Fibroblast of upper back skin (primary cell): ENCODE measurements around the gene TRIM39.
"Not testable (repeated sequence)": the region's sequence is repeated elsewhere in the genome, so short reads cannot be mapped to it uniquely, and the experiment has no call there.

Experiments used
- DNase-seq: peaks from one replicate; pipeline ENCODE4 v3.0.0-alpha.2; 2013

The TRIM39 gene

DNA sequence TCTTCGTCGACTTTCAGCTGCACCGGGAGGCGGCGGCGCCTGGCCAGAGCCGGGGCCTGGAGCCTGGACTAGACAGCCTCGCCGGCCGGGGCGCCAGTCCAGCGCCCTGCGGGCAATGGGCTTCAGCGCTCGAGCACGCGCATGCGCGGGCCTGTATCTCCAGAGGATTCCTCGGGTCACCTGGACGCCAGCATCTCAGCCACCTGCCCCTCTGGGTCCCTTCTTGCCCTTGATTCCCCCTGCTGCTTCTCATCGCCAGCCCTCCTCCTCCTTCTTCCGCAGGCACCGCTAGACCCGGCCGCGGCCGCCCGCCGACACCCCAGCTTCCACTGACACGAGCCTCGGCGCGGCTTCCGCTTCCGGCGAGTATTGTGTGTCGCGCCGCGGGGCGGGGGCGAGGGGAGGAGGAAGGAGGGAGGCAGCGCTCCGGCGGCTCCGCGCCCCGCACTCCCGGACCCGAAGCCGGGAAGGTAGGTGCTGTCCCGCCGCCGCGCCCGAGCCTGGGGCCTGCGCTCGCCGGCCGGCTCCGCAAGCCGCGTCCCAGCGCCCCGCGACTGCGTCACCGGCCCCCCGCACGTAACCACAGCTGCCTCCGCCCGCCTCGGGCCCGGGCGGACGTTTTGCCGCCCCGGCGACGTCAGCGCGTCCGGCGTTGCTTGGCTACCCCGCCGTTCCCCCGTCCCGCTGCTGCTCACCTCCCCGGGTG is at the start of gene TRIM39:
Gene TRIM39, plus strand, starts transcription at position 402 of the 706 bp plus-strand sequence. CDS start 2,391 bp downstream, outside the sequence.
- DNase-seq: peak; percentile 73

- not testable (repeated sequence) for DNase-seq
These were observed 45.7 kb upstream of the TRIM39 start for GRCh38 chr6:30280988-30281387.

DNA sequence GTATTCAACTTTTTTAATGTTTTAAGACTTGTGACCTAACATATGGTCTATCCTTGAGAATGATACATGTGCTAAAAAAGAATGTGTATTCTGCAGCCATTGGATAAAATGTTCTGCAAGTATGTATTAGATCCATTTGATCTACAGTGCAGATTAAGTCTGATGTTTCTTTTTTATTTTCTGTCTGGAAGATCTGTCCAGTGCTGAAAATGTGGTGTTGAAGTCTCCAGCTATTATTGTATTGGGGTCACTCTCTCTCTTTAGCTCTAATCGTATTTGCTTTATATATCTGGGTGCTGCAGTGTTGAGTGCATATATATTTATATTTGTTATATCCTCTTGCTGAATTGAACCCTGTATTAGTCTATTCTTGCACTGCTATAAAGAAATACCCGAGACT is 44.2 kb upstream of the TRIM39 start:
- DNase-seq: no peak

- no peak for DNase-seq
These were observed 43.0 kb upstream of the TRIM39 start for GRCh38 chr6:30283761-30284160.

- no peak for DNase-seq
These were observed 39.6 kb upstream of the TRIM39 start for GRCh38 chr6:30287139-30287538.

DNA sequence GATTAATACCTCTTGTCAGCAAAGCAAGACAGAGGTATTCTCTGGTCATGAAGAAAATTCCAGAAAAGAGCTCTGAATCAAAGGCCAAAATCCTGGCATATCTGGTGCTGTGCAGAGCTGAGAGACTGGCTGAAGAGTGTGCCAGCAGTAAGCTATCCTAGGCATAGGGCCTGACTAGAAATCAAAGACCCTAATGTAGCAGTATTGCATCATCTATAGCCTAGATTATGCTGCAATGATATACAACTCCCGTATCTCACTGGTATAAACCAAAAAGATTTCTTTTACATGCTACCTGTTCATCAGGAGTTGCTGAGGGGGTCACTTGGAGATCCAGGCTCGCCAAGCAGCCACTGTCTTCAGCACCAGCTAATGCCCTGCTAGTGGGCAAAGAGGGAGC is 30.9 kb upstream of the TRIM39 start:
- DNase-seq: no peak

- DNase-seq: no peak
These were observed 22.7 kb upstream of the TRIM39 start for GRCh38 chr6:30304002-30304401.

- no peak for DNase-seq
These were observed 15.6 kb upstream of the TRIM39 start for GRCh38 chr6:30311101-30311500.

DNA sequence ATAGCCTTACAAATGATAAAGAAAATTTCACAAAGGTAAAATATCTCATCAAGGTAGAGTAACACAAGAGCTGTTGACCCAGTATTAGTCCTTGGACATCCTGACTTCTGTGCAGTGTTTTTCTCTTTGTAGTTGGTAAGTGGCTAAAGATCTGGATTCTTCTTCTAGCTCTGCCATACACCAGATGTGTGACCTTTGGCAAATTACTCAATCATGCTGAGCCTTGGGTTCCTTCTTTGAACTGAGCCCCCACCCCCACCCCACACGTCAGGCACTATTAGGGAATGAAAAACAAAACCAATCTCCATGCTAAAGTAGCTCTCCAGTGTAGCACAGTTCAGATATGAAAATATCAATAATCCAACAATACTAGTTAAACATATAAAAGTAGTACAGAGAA is 15.1 kb upstream of the TRIM39 start:
- DNase-seq: no peak

GRCh38 chr6:30312266-30312665 is 14.5 kb upstream of the TRIM39 start:
- no peak for DNase-seq

DNA sequence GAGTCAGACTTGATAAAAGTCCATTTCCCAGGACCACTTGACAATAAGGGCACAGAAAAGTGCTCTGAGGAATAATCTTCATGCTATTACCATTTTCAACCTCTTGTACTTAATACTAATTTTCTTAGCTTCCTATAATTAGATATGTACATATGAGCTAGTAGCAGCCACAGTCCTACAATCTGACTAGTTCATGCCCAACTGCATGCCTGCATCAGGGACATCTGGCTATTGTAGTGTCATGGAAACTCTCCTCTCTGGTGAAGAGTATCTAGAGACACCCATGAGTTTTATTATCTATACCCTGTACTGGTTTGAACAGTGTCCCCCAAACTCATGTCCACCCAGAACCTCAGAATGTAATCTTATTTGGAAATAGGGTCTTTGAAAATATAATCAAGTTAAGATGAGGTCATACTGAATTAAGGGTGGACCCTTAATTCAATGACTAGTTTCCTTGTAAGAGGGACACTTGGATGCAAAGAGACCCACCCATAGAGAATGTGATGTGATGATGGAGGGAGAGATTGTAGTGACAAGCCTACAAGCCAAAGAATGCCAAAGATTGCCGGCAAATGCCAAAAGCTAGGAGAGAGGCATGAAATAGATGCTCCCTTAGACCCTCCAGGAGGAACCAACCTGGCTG is 13.9 kb upstream of the TRIM39 start:
- no peak for DNase-seq

- no peak for DNase-seq
These were observed 11.6 kb upstream of the TRIM39 start for GRCh38 chr6:30315156-30315555.

GRCh38 chr6:30317913-30318589 is 8.7 kb upstream of the TRIM39 start:
- DNase-seq: no peak

DNA sequence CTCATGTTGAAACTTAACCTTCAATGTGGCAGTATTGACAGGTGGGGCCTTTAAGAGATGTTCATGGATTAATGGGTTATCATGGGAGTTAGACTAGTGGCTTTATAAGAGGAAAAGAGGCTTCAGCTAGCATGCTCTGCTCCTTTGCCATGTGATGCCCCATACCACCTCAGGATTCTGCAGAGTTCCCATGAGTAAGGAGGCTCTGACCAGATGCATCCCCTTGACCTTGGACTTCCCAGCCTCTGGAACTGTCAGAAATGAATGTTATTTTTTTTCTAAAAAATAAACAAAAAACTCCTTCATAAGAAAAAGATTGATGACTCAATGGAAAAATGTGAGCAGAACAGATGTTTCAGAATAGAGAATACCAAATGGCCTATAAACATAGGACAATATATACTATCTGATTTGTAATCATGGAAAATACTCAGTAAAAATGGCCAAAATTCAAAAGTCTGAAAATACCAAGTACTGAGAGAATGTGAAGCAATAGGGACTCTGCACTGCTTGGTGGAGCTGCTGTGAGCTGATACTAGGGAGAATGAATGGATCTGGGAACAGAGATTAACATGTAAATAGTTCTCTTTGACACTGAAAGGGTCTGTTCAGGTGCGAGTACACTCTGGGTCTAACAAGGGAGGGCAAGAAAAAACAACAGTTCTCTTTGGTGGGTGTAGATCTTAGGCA is 7.4 kb upstream of the TRIM39 start:
- DNase-seq: no peak

DNA sequence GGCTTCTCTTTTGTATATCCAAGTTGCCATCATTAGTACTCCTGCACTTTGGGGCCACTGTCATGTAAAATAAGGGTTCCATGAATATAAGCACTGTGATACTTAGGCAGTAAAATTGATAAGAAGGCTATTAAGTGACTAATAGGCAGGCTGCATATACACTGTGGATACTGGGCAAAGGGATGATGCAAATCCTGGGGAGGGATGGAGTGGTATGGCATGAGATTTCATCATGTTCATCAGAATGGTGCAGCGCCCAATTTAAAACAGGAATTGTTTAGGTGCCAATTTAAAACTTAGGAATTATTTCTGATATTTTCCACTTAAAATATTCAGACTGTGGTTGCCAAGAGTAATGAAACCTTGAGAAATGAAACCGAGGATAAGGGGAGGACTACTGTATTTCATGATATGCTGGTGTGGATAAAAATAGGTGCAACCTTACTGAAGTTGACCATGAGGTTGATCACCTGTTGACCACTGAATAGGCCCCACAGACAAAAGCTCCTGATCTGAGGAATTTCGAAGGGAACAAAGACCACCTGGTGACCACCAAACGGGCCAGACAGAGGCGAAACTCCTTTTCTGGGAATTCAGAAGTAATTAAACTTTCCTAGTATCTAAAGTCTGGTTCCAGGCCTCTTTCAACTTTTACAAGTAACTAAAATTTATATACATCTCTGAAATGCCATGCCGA is 4.9 kb upstream of the TRIM39 start:
- DNase-seq: peak; percentile 56

- DNase-seq: peak; percentile 65
These were observed 3.9 kb upstream of the TRIM39 start for GRCh38 chr6:30322527-30323501.

DNA sequence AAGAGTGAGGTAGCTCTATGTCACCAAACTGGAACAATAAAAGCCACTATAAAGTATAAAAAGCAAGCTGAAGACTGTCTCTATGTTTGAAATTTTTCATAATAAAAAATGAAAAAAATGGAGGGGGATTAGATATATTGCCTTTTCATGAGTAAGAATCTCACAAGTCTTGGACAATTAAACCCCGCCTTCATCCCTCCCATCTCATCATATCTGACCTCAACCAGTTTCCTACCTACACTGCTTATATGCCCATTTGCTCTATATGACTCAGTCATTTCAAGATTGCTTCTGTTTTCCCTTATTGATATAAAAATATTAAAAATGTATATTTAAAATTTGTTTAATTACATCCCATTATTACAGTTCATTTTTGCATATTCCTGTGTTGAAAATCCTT is 2.9 kb upstream of the TRIM39 start:
- DNase-seq: no peak

DNA sequence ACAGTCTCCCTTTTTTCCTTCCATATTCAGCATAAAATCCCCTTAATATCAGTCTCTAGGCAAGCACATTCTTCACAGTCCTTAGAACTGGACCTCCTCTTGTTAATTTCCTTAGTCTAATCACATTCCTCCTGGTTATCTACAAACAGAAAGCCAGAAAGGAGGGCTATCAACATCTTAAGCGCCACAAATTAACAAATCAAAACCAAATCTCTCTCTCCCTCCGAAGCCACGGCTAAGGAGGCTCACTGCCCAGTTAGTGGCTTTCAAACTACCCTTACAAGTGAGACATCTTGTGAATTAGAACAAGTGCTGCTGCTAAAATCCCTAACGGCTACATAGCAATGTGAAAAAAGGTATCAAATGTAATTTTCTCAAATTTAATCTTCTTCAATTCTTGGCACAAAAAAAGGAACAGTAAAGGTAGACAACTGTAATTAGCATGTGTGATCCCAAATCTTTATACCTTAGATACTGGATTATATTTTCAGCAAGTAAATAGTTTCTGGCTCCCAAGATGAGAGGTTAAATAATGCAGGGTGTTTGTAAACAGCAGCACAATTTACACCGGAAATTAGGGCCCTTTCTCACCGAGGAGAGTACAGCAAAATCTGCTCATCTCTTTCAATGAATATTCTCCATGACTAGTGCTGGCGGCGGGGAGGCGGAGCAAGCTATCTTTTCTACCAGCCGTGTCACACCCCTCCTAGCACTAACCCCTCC is 1.4 kb upstream of the TRIM39 start:
- peak; percentile 38 for DNase-seq

GRCh38 chr6:30325873-30326525 is 728 bp upstream of the TRIM39 start:
- DNase-seq: peak; percentile 75

- DNase-seq: no peak
These were observed 562 bp downstream of the TRIM39 start for GRCh38 chr6:30327232-30327746.
